Calu3 (cell line): Measurements from ENCODE around the gene METTL22. TPM values are rescaled to one million over a fixed set of nuclear protein-coding genes. Genes with fewer than 3 reads are reported as not detected.

Experiments used
- BruUV-seq: library from RNA; stranded (reverse); fragments of 400-500 nt; replicated peaks from 2 replicates; lab custom pipeline; 2021; lab: Mats Ljungman, UMichigan
- CTCF ChIA-PET: fragments of 300-600 bp; sonication (Branson Sonifier 250); formaldehyde crosslinking; loops from one replicate; lab custom pipeline; 2022; ENCODE audit warnings: antibody characterized with exemption; lab: Charles Lee
- DNase-seq: peaks from one replicate; pipeline ENCODE4 v3.0.0; 2022
- H3K27ac Mint-ChIP-seq: one replicate; pipeline ENCODE4 v1.8.0; 2022; ENCODE audit warnings: mixed read lengths; ENCODE audit not compliant: unreplicated experiment
- H3K27me3 Mint-ChIP-seq: one replicate; pipeline ENCODE4 v1.8.0; 2022; ENCODE audit warnings: mixed read lengths; ENCODE audit not compliant: unreplicated experiment
- H3K36me3 Mint-ChIP-seq: one replicate; pipeline ENCODE4 v1.8.0; 2022; ENCODE audit warnings: mild to moderate bottlenecking, moderate library complexity, mixed read lengths; ENCODE audit not compliant: insufficient read depth, unreplicated experiment
- H3K4me1 Mint-ChIP-seq: one replicate; pipeline ENCODE4 v1.8.0; 2022; ENCODE audit warnings: mild to moderate bottlenecking, low read depth, mixed read lengths; ENCODE audit not compliant: unreplicated experiment
- H3K4me3 Mint-ChIP-seq: one replicate; pipeline ENCODE4 v1.8.0; 2022; ENCODE audit warnings: mild to moderate bottlenecking, low read depth, moderate library complexity, mixed read lengths; ENCODE audit not compliant: unreplicated experiment
- H3K9me3 Mint-ChIP-seq: one replicate; pipeline ENCODE4 v1.8.0; 2022; ENCODE audit warnings: low read depth, mixed read lengths; ENCODE audit not compliant: unreplicated experiment
- CTCF ChIP-seq: fragments of 200-600 bp; IDR thresholded peaks from one replicate; pipeline ENCODE4 v1.8.0; 2022; ENCODE audit warnings: antibody characterized with exemption; ENCODE audit not compliant: unreplicated experiment
- intact Hi-C: fragments of 100-400 bp; cut with micrococcal nuclease; formaldehyde crosslinking; loops from one replicate; pipeline ENCODE4 v1.10.0; 2022; ENCODE audit not compliant: unreplicated experiment
- total RNA-seq: library from RNA; stranded (reverse); gene quantifications from 2 replicates; pipeline ENCODE4 v1.2.3, GENCODE V29; 2022

Gene METTL22
- total RNA-seq, 1 experiment from 2014 or later, result 71.7 TPM

- TF ChIP-seq CTCF, result no peak
- peaks cover 49% of the 10 kb centered on the region for H3K27me3 Mint-ChIP-seq
- H3K4me3 Mint-ChIP-seq, result no peak overlapping the region
- no TSS peak for BruUV-seq
- no peaks in the 10 kb centered on the region for H3K4me1 Mint-ChIP-seq
- intact Hi-C loops, result no loop called here
- H3K36me3 Mint-ChIP-seq, result no peaks in the 10 kb centered on the region
- CTCF ChIA-PET, result no interaction called here
- no peak for DNase-seq
- no peaks in the 10 kb centered on the region for H3K9me3 Mint-ChIP-seq
- no peak overlapping the region for H3K27ac Mint-ChIP-seq
Measured at GRCh38 chr16:8595783-8596182, 25.7 kb upstream of the METTL22 start.

- H3K36me3 Mint-ChIP-seq, result no peaks in the 10 kb centered on the region
- H3K4me1 Mint-ChIP-seq, result no peaks in the 10 kb centered on the region
- no peak overlapping the region for H3K27ac Mint-ChIP-seq
- no peak for DNase-seq
- intact Hi-C loops, result no loop called here
- CTCF ChIA-PET, result no interaction called here
- H3K9me3 Mint-ChIP-seq, result no peaks in the 10 kb centered on the region
- peaks cover 57% of the 10 kb centered on the region for H3K27me3 Mint-ChIP-seq
- no peak for TF ChIP-seq CTCF
- no peak overlapping the region for H3K4me3 Mint-ChIP-seq
- BruUV-seq, result no TSS peak
Measured at GRCh38 chr16:8596581-8596980, 24.9 kb upstream of the METTL22 start.

GRCh38 chr16:8600144-8600775, 21.2 kb upstream of the METTL22 start:
- CTCF ChIA-PET, result no interaction called here
- intact Hi-C loops, result no loop called here

GRCh38 chr16:8605554-8605953, 15.9 kb upstream of the METTL22 start:
- intact Hi-C loops, result no loop called here
- H3K27ac Mint-ChIP-seq, result no peak overlapping the region
- no TSS peak for BruUV-seq
- H3K27me3 Mint-ChIP-seq, result peaks cover 93% of the 10 kb centered on the region
- H3K36me3 Mint-ChIP-seq, result no peaks in the 10 kb centered on the region
- DNase-seq, result no peak
- TF ChIP-seq CTCF, result no peak
- no peaks in the 10 kb centered on the region for H3K9me3 Mint-ChIP-seq
- CTCF ChIA-PET, result no interaction called here
- no peaks in the 10 kb centered on the region for H3K4me1 Mint-ChIP-seq
- no peak overlapping the region for H3K4me3 Mint-ChIP-seq

More at GRCh38 chr16:8600144-8600775, 21.2 kb upstream of the METTL22 start:
- BruUV-seq, result no TSS peak
- Mint-ChIP-seq H3K27ac (no peak overlapping the region), H3K9me3 (no peaks in the 10 kb centered on the region), H3K4me1 (no peaks in the 10 kb centered on the region), H3K36me3 (no peaks in the 10 kb centered on the region), H3K27me3 (peaks cover 94% of the 10 kb centered on the region), H3K4me3 (no peak overlapping the region)
- no peak for TF ChIP-seq CTCF
- DNase-seq, result no peak
